Activated naive CD8-positive, alpha-beta T cell treated with anti-CD3 and anti-CD28 coated beads, Interleukin-2, amount 50 U/mL, for 24 hours (primary cell): ENCODE results near the gene EYS.
"Not testable (repeated sequence)": the region's sequence is repeated elsewhere in the genome, so short reads cannot be mapped to it uniquely, and the experiment has no call there.

Experiments
- ATAC-seq: fragments of 150-1000 bp; cut with Tn5 transposase; one replicate; pipeline ENCODE4 v1.10.0; 2021
- DNase-seq: peaks from one replicate; pipeline ENCODE4 v3.0.0; 2021
- H3K27ac Mint-ChIP-seq: one replicate; pipeline ENCODE4 v1.8.0; 2021; ENCODE audit warnings: mild to moderate bottlenecking, mixed read lengths
- H3K27me3 Mint-ChIP-seq: one replicate; pipeline ENCODE4 v1.8.0; 2021; ENCODE audit warnings: mixed read lengths
- H3K36me3 Mint-ChIP-seq: one replicate; pipeline ENCODE4 v1.8.0; 2021; ENCODE audit warnings: low read depth, mixed read lengths
- H3K4me1 Mint-ChIP-seq: one replicate; pipeline ENCODE4 v1.8.0; 2021; ENCODE audit warnings: mixed read lengths
- H3K4me3 Mint-ChIP-seq: one replicate; pipeline ENCODE4 v1.8.0; 2021; ENCODE audit warnings: mild to moderate bottlenecking, moderate library complexity, mixed read lengths
- H3K9me3 Mint-ChIP-seq: one replicate; pipeline ENCODE4 v1.8.0; 2021; ENCODE audit warnings: mixed read lengths

The EYS gene

GRCh38 chr6:65091561-65091960, 615.5 kb downstream of the EYS start:
- Mint-ChIP-seq H3K4me3 (no peak overlapping the region), H3K4me1 (no peaks in the 10 kb centered on the region), H3K27me3 (no peaks in the 10 kb centered on the region), H3K36me3 (no peaks in the 10 kb centered on the region), H3K9me3 (peaks cover 20% of the 10 kb centered on the region), H3K27ac (no peak overlapping the region)
- ATAC-seq (no peak), DNase-seq (no peak)

GRCh38 chr6:65088575-65088974, 618.5 kb downstream of the EYS start:
- Mint-ChIP-seq H3K4me3 (no peak overlapping the region), H3K9me3 (peaks cover 23% of the 10 kb centered on the region), H3K4me1 (no peaks in the 10 kb centered on the region), H3K36me3 (no peaks in the 10 kb centered on the region), H3K27me3 (no peaks in the 10 kb centered on the region), H3K27ac (no peak overlapping the region)
- ATAC-seq (no peak), DNase-seq (no peak)

- Mint-ChIP-seq H3K4me3 (no peak overlapping the region), H3K4me1 (no peaks in the 10 kb centered on the region), H3K27me3 (no peaks in the 10 kb centered on the region), H3K27ac (no peak overlapping the region), H3K9me3 (peaks cover 8% of the 10 kb centered on the region), H3K36me3 (no peaks in the 10 kb centered on the region)
- ATAC-seq = no peak
- no peak for DNase-seq
Measured at GRCh38 chr6:65081756-65082155, 625.3 kb downstream of the EYS start.

GRCh38 chr6:65075705-65076230, 631.3 kb downstream of the EYS start:
- no peak for DNase-seq
- H3K27ac Mint-ChIP-seq = no peak overlapping the region
- no peaks in the 10 kb centered on the region for H3K27me3 Mint-ChIP-seq
- H3K4me3 Mint-ChIP-seq = no peak overlapping the region
- no peaks in the 10 kb centered on the region for H3K36me3 Mint-ChIP-seq
- H3K9me3 Mint-ChIP-seq = peaks cover 16% of the 10 kb centered on the region
- ATAC-seq = no peak
- no peaks in the 10 kb centered on the region for H3K4me1 Mint-ChIP-seq

GRCh38 chr6:65072500-65072899, 634.5 kb downstream of the EYS start:
- Mint-ChIP-seq H3K27ac (no peak overlapping the region), H3K4me3 (no peak overlapping the region)
- no peak for ATAC-seq

GRCh38 chr6:65071480-65071879, 635.5 kb downstream of the EYS start:
- H3K27me3 Mint-ChIP-seq = no peaks in the 10 kb centered on the region
- DNase-seq (no peak), ATAC-seq (no peak)
- H3K36me3 Mint-ChIP-seq = no peaks in the 10 kb centered on the region
- no peak overlapping the region for H3K27ac Mint-ChIP-seq
- no peaks in the 10 kb centered on the region for H3K4me1 Mint-ChIP-seq
- H3K9me3 Mint-ChIP-seq = peaks cover 25% of the 10 kb centered on the region
- H3K4me3 Mint-ChIP-seq = no peak overlapping the region

More at GRCh38 chr6:65072500-65072899, 634.5 kb downstream of the EYS start:
- H3K27me3 Mint-ChIP-seq = no peaks in the 10 kb centered on the region
- no peak for DNase-seq
- no peaks in the 10 kb centered on the region for H3K4me1 Mint-ChIP-seq
- H3K9me3 Mint-ChIP-seq = peaks cover 25% of the 10 kb centered on the region
- H3K36me3 Mint-ChIP-seq = no peaks in the 10 kb centered on the region

- no peak for ATAC-seq
Measured at GRCh38 chr6:65064844-65065243, 642.2 kb downstream of the EYS start.

GRCh38 chr6:65059568-65059967, 647.5 kb downstream of the EYS start:
- ATAC-seq = no peak
- no peak for DNase-seq
- no peaks in the 10 kb centered on the region for H3K4me1 Mint-ChIP-seq
- H3K9me3 Mint-ChIP-seq = no peaks in the 10 kb centered on the region
- H3K36me3 Mint-ChIP-seq = no peaks in the 10 kb centered on the region
- H3K27ac Mint-ChIP-seq = no peak overlapping the region
- no peak overlapping the region for H3K4me3 Mint-ChIP-seq
- H3K27me3 Mint-ChIP-seq = no peaks in the 10 kb centered on the region

More at GRCh38 chr6:65064844-65065243, 642.2 kb downstream of the EYS start:
- H3K4me3 Mint-ChIP-seq = no peak overlapping the region
- H3K9me3 Mint-ChIP-seq = peaks cover 5% of the 10 kb centered on the region
- DNase-seq = no peak
- H3K27me3 Mint-ChIP-seq = no peaks in the 10 kb centered on the region
- no peaks in the 10 kb centered on the region for H3K36me3 Mint-ChIP-seq
- no peak overlapping the region for H3K27ac Mint-ChIP-seq
- H3K4me1 Mint-ChIP-seq = no peaks in the 10 kb centered on the region

GRCh38 chr6:65055545-65055944, 651.5 kb downstream of the EYS start:
- Mint-ChIP-seq H3K27ac (no peak overlapping the region), H3K9me3 (no peaks in the 10 kb centered on the region), H3K4me3 (no peak overlapping the region), H3K4me1 (no peaks in the 10 kb centered on the region), H3K27me3 (no peaks in the 10 kb centered on the region), H3K36me3 (no peaks in the 10 kb centered on the region)
- ATAC-seq (no peak), DNase-seq (no peak)

GRCh38 chr6:65052626-65053025, 654.4 kb downstream of the EYS start:
- Mint-ChIP-seq H3K27me3 (no peaks in the 10 kb centered on the region), H3K9me3 (no peaks in the 10 kb centered on the region), H3K36me3 (no peaks in the 10 kb centered on the region), H3K27ac (no peak overlapping the region), H3K4me3 (no peak overlapping the region), H3K4me1 (no peaks in the 10 kb centered on the region)
- no peak for DNase-seq
- no peak for ATAC-seq

- no peaks in the 10 kb centered on the region for H3K9me3 Mint-ChIP-seq
Measured at GRCh38 chr6:65045801-65046200, 661.2 kb downstream of the EYS start.

GRCh38 chr6:65014006-65014405, 693.0 kb downstream of the EYS start:
- Mint-ChIP-seq H3K9me3 (no peaks in the 10 kb centered on the region), H3K4me3 (no peak overlapping the region), H3K27ac (no peak overlapping the region), H3K4me1 (no peaks in the 10 kb centered on the region), H3K36me3 (no peaks in the 10 kb centered on the region), H3K27me3 (no peaks in the 10 kb centered on the region)
- ATAC-seq (no peak), DNase-seq (no peak)

More at GRCh38 chr6:65045801-65046200, 661.2 kb downstream of the EYS start:
- ATAC-seq = no peak
- Mint-ChIP-seq H3K27ac (no peak overlapping the region), H3K4me3 (no peak overlapping the region), H3K27me3 (no peaks in the 10 kb centered on the region), H3K4me1 (no peaks in the 10 kb centered on the region), H3K36me3 (no peaks in the 10 kb centered on the region)
- no peak for DNase-seq

- ATAC-seq (no peak), DNase-seq (no peak)
- no peak overlapping the region for H3K4me3 Mint-ChIP-seq
- no peaks in the 10 kb centered on the region for H3K4me1 Mint-ChIP-seq
- H3K9me3 Mint-ChIP-seq = no peaks in the 10 kb centered on the region
- H3K36me3 Mint-ChIP-seq = no peaks in the 10 kb centered on the region
- no peaks in the 10 kb centered on the region for H3K27me3 Mint-ChIP-seq
- H3K27ac Mint-ChIP-seq = no peak overlapping the region
Measured at GRCh38 chr6:65006788-65007187, 700.2 kb downstream of the EYS start.

GRCh38 chr6:65004283-65004682, 702.7 kb downstream of the EYS start:
- no peaks in the 10 kb centered on the region for H3K4me1 Mint-ChIP-seq
- no peak overlapping the region for H3K27ac Mint-ChIP-seq
- H3K9me3 Mint-ChIP-seq = no peaks in the 10 kb centered on the region
- no peak for ATAC-seq
- DNase-seq = no peak
- no peak overlapping the region for H3K4me3 Mint-ChIP-seq
- no peaks in the 10 kb centered on the region for H3K27me3 Mint-ChIP-seq
- no peaks in the 10 kb centered on the region for H3K36me3 Mint-ChIP-seq

GRCh38 chr6:65002882-65003281, 704.1 kb downstream of the EYS start:
- DNase-seq, ATAC-seq: not testable (repeated sequence)

GRCh38 chr6:65000815-65001214, 706.2 kb downstream of the EYS start:
- no peaks in the 10 kb centered on the region for H3K36me3 Mint-ChIP-seq

More at GRCh38 chr6:65002882-65003281, 704.1 kb downstream of the EYS start:
- not testable (repeated sequence) for H3K9me3 Mint-ChIP-seq, H3K4me3 Mint-ChIP-seq, H3K36me3 Mint-ChIP-seq, H3K27me3 Mint-ChIP-seq, H3K27ac Mint-ChIP-seq, H3K4me1 Mint-ChIP-seq

More at GRCh38 chr6:65000815-65001214, 706.2 kb downstream of the EYS start:
- H3K27ac Mint-ChIP-seq = no peak overlapping the region
- no peaks in the 10 kb centered on the region for H3K4me1 Mint-ChIP-seq
- DNase-seq = no peak
- H3K27me3 Mint-ChIP-seq = no peaks in the 10 kb centered on the region
- no peak for ATAC-seq
- H3K9me3 Mint-ChIP-seq = no peaks in the 10 kb centered on the region
- no peak overlapping the region for H3K4me3 Mint-ChIP-seq
